ENCODE data around the gene TXN. TPM values are rescaled to one million over a fixed set of nuclear protein-coding genes. Genes with fewer than 3 reads are reported as not detected.

The TXN gene
- total RNA-seq = 100 to 1,000 TPM in 1 of 4 donors, 10 to 100 TPM in 3; 38.0 to 118 (median 71.6) TPM
- polyA plus RNA-seq = 100 to 1,000 TPM in 2 of 3 donors, 10 to 100 TPM in 1; 73.4 to 366 (median 135) TPM
- long read RNA-seq, donor 1, transcript TXN-202 (5 exons, 869 nt) = major isoform, 33 of 33 reads
- long read RNA-seq, donor 1, partial matches to known transcripts = 0 of 33 reads
- long read RNA-seq, donor 1, other reads (novel, unspliced or antisense) = 0 of 33 reads
- long read RNA-seq, donor 2, transcript TXN-202 (5 exons, 869 nt) = major isoform, 27 of 28 reads
- long read RNA-seq, donor 2, partial matches to known transcripts = 0 of 28 reads
- long read RNA-seq, donor 2, other reads (novel, unspliced or antisense) = 1 of 28 reads

- intact Hi-C loops (cut with DNase I) = no loop called here
- Histone ChIP-seq H3K9me3 (no peaks in the 10 kb centered on the region), H3K36me3 (ENCODE audit: insufficient read depth in 1 of 2, low read depth in 1 of 2) (no peaks in the 10 kb centered on the region), H3K27ac (peak within 1 kb of the TSS; percentile 86), H3K27me3 (ENCODE audit: insufficient read depth in 3 of 3, low read length in 2 of 3) (no peaks in the 10 kb centered on the region), H3K4me1 (peaks cover 19% of the 10 kb centered on the region), H3K4me3 (peak within 1 kb of the TSS; percentile 90)
- DNase-seq = peak; percentile 93 to 94
- no peak for TF ChIP-seq CTCF (IDR thresholded peaks at IDR 0.05)
- WGBS, 3 donors = 0% methylated on average over 58 to 65 of the region's 65 CpGs
- peak; percentile 90 to 95 (median 94) for ATAC-seq
Observed at GRCh38 chr9:110256380-110257096, at the start of gene TXN. TSS of gene TXN (minus strand) at chr9:110256507. CDS start at chr9:110256435, 72 bp downstream.

- H3K4me3 ChIP-seq = no peak overlapping the region
- H3K9me3 ChIP-seq = no peaks in the 10 kb centered on the region
- intact Hi-C loops (cut with DNase I) = no loop called here
- H3K4me1 ChIP-seq = no peaks in the 10 kb centered on the region
- 28 to 40% (median 32%) methylated on average over 1 of the region's 1 CpG for WGBS, 3 donors
- H3K36me3 ChIP-seq (ENCODE audit: insufficient read depth in 1 of 2, low read depth in 1 of 2) = no peaks in the 10 kb centered on the region
- no peak for ATAC-seq
- TF ChIP-seq CTCF (IDR thresholded peaks at IDR 0.05) = no peak
- H3K27ac ChIP-seq = no peak overlapping the region
- no peak for DNase-seq
- H3K27me3 ChIP-seq (ENCODE audit: insufficient read depth in 3 of 3, low read length in 2 of 3) = peaks cover 0 to 4% (median 0%) of the 10 kb centered on the region in 3 donors
Observed at GRCh38 chr9:110303133-110303532, 46.8 kb upstream of the TXN start.

- H3K27me3 ChIP-seq (ENCODE audit: insufficient read depth in 3 of 3, low read length in 2 of 3) = no peaks in the 10 kb centered on the region
- no peak overlapping the region for H3K4me3 ChIP-seq
- ATAC-seq = no peak
- H3K27ac ChIP-seq = no peak overlapping the region
- no peaks in the 10 kb centered on the region for H3K36me3 ChIP-seq (ENCODE audit: insufficient read depth in 1 of 2, low read depth in 1 of 2)
- no peak for TF ChIP-seq CTCF (IDR thresholded peaks at IDR 0.05)
- intact Hi-C loops (cut with DNase I) = no loop called here
- no peak for DNase-seq
- 67 to 76% (median 70%) methylated on average over 2 of the region's 2 CpGs for WGBS, 3 donors
- no peaks in the 10 kb centered on the region for H3K9me3 ChIP-seq
- no peaks in the 10 kb centered on the region for H3K4me1 ChIP-seq
Observed at GRCh38 chr9:110298043-110298605, 41.8 kb upstream of the TXN start.

- no peaks in the 10 kb centered on the region for H3K36me3 ChIP-seq (ENCODE audit: insufficient read depth in 1 of 2, low read depth in 1 of 2)
- no peaks in the 10 kb centered on the region for H3K27me3 ChIP-seq (ENCODE audit: insufficient read depth in 3 of 3, low read length in 2 of 3)
- no peak overlapping the region for H3K27ac ChIP-seq
- H3K4me1 ChIP-seq = no peaks in the 10 kb centered on the region
- no peaks in the 10 kb centered on the region for H3K9me3 ChIP-seq
- no peak for TF ChIP-seq CTCF (IDR thresholded peaks at IDR 0.05)
- WGBS, 3 donors = 83 to 93% (median 87%) methylated on average over 1 of the region's 1 CpG
- DNase-seq = no peak
- intact Hi-C loops (cut with DNase I) = no loop called here
- H3K4me3 ChIP-seq = no peak overlapping the region
- no peak for ATAC-seq
Observed at GRCh38 chr9:110293248-110293647, 36.9 kb upstream of the TXN start.
